HUES48 (cell line): ENCODE data around the gene CLTA.
"Not testable (repeated sequence)": the region's sequence is repeated elsewhere in the genome, so short reads cannot be mapped to it uniquely, and the experiment has no call there.

ENCODE experiments used
- H3K27ac ChIP-seq: one replicate; pipeline ENCODE4 v1.7.0; 2013; ENCODE audit warnings: low read depth, low read length, inconsistent platforms
- H3K27me3 ChIP-seq: 2 replicates; pipeline ENCODE4 v1.6.1; 2013; ENCODE audit warnings: mild to moderate bottlenecking, low read length; ENCODE audit not compliant: control insufficient read depth, insufficient read depth
- H3K36me3 ChIP-seq: 2 replicates; pipeline ENCODE4 v1.6.1; 2013; ENCODE audit warnings: low read length; ENCODE audit not compliant: control insufficient read depth, insufficient read depth
- H3K4me1 ChIP-seq: 2 replicates; pipeline ENCODE4 v1.6.1; 2013; ENCODE audit warnings: mild to moderate bottlenecking, low read length; ENCODE audit not compliant: control insufficient read depth, insufficient read depth
- H3K4me3 ChIP-seq: 2 replicates; pipeline ENCODE4 v1.5.1; 2013; ENCODE audit warnings: mild to moderate bottlenecking, low read depth, low read length
- H3K9ac ChIP-seq: 2 replicates; pipeline ENCODE4 v1.6.1; 2013; ENCODE audit warnings: mild to moderate bottlenecking, low read depth, low read length, moderate library complexity
- H3K9me3 ChIP-seq: 2 replicates; pipeline ENCODE4 v1.6.1; 2013; ENCODE audit warnings: low read length; ENCODE audit not compliant: control insufficient read depth, insufficient read depth

CLTA gene

DNA sequence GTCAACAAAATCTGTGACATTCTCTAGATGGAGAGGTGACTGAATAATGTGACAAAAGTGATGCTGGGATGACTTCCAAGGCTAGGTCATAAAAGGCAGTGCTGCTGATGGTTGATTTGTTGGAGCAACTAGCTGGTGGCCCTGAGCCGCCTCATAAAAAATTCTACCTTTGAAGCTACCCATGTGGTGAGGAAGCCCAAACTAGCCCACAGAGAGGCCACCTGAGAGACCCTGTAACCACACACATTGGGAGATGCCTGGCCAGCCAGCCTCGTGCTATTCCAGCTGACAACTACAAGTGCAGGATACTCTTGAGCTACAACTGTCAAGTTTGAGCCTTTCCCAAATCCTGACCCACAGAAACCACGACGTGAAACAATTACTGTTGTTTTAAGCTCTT is 22.7 kb downstream of the CLTA start:
- Histone ChIP-seq H3K4me1 (no peaks in the 10 kb centered on the region), H3K4me3 (no peak overlapping the region), H3K27me3 (no peaks in the 10 kb centered on the region), H3K27ac (no peak overlapping the region), H3K9ac (no peak overlapping the region), H3K9me3 (no peaks in the 10 kb centered on the region), H3K36me3 (peaks cover 92% of the 10 kb centered on the region)

DNA sequence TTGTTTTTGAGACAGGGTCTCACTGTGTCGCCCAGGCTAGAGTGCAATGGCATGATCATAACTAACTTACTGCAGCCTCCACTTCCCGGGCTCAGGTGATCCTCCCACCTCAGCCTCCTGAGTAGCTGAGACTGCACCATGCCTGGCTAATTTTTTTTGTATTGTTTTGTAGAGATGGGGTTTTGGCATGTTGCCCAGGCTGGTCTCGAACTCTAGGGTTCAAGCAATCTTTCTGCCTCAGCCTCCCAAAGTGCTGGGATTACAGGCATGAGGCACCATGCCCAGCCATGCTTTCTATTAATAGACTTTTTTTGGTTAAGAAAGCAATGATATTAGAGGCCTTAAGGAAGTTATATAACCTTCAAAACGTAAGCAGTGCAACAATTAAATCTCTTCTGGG is 23.3 kb downstream of the CLTA start:
- no peak overlapping the region for H3K27ac ChIP-seq
- peaks cover 92% of the 10 kb centered on the region for H3K36me3 ChIP-seq
- no peaks in the 10 kb centered on the region for H3K4me1 ChIP-seq
- H3K9me3 ChIP-seq: no peaks in the 10 kb centered on the region
- H3K4me3 ChIP-seq: no peak overlapping the region
- no peaks in the 10 kb centered on the region for H3K27me3 ChIP-seq
- no peak overlapping the region for H3K9ac ChIP-seq

DNA sequence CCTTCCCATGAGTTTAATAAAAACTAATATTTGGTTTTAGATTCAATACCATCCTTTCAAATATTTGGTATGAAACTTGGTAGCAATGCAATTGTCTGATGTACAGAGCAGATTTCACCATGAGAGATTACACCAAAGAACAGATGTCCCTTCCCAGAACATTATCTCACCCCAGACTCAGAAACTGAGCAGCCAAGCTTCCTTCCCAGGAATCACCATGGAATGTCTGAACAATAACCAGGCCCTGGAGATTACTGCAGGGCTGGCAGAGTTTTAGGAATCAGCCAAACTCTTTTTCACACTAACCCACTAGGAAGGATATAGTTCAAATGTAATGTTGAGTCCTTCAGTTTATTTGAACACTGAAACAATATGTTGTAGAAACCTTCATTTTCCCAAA is 23.9 kb downstream of the CLTA start:
- H3K9me3 ChIP-seq: no peaks in the 10 kb centered on the region

DNA sequence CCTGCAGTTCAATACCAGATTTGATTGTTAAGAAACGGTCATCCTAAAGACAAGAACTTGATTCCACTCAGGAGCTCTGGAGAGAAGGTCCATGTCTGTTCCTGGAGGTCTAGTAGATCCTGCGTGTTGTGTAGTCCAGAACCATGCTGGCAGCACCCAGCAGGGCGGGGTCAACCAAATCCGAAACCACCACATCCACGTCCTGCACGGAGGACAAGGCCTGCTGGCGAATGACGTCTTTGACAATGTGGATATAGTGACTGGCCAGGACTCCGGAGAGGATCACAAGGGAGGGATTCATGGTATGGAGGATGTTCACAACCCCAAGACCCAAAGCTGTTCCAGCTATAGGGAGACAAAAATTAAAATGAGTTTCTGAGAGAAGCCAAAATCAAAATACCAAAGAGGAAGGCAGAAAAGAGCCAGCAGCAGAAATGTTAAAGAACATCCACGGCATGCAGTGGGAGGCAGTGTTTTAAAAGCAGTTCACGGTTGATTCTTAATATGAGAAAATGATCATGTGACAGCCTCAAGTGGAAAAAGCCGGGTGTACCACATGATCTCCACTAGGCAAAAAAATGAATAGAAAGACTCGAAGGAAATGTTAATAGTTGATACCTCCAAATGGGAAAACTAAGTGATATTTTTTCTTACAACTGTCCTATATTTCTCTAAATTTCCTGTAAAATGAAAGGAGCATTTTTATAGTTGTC is 26.7 kb downstream of the CLTA start:
- H3K27ac ChIP-seq: no peak overlapping the region
- no peak overlapping the region for H3K4me3 ChIP-seq
- H3K36me3 ChIP-seq: peaks cover 84% of the 10 kb centered on the region
- H3K27me3 ChIP-seq: no peaks in the 10 kb centered on the region
- no peak overlapping the region for H3K9ac ChIP-seq
- H3K4me1 ChIP-seq: no peaks in the 10 kb centered on the region
- peaks cover under 1% of the 10 kb centered on the region; the same call in 1 of the 2 replicates for H3K9me3 ChIP-seq

More for the DNA sequence above, 23.9 kb downstream of the CLTA start:
- Histone ChIP-seq H3K36me3 (peaks cover 92% of the 10 kb centered on the region), H3K4me3 (no peak overlapping the region), H3K27me3 (no peaks in the 10 kb centered on the region), H3K27ac (no peak overlapping the region), H3K4me1 (no peaks in the 10 kb centered on the region), H3K9ac (no peak overlapping the region)

DNA sequence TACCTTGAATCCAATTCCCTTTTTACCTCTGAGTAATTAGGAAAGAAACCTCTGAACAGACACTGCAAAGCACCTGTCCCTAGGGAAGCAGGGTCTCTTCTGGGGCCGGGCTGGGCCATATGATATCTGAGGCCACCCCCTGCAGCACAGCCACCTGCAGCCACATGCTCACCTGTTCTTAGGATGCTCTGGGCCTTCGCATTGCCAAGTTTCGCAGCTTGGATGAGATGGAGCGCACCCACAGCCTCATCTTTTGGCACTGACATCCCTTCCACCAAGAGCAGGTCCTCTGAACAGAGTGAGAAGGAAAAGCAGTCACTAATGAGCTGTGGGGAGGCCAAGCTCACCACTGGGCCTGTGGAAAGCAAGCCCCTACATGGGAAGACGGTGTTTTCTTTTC is 27.3 kb downstream of the CLTA start:
- Histone ChIP-seq H3K4me1 (no peaks in the 10 kb centered on the region), H3K27ac (no peak overlapping the region), H3K9me3 (peaks cover 3% of the 10 kb centered on the region; the same call in 1 of the 2 replicates), H3K36me3 (peaks cover 84% of the 10 kb centered on the region), H3K4me3 (no peak overlapping the region), H3K9ac (no peak overlapping the region), H3K27me3 (no peaks in the 10 kb centered on the region)

DNA sequence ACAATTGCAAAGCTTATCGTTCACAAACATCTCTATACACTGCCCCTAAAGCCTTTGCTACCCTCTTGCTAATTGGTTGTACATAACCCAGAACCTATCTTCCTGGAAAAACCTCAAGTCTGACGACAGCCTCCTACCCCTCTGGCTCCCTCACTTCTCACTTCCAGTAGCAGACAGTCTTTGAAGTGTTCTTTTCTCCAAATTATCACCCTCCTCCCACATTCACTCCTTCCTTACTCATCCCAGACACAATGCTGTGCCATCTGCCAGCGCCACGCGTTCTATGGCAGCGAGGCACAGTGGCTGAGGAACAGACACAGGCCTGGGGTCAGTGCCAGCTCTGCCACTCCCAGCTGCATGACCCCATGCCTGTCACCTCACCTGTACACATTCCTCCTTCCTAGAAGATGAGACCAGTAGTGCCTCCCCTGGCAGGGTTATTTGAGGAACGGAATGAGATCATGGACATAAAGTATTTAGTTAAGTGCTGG is 27.7 kb downstream of the CLTA start:
- Histone ChIP-seq H3K36me3 (peaks cover 84% of the 10 kb centered on the region), H3K9ac (no peak overlapping the region), H3K27me3 (no peaks in the 10 kb centered on the region), H3K4me1 (no peaks in the 10 kb centered on the region), H3K9me3 (peaks cover 3% of the 10 kb centered on the region; the same call in 1 of the 2 replicates), H3K27ac (no peak overlapping the region), H3K4me3 (no peak overlapping the region)

DNA sequence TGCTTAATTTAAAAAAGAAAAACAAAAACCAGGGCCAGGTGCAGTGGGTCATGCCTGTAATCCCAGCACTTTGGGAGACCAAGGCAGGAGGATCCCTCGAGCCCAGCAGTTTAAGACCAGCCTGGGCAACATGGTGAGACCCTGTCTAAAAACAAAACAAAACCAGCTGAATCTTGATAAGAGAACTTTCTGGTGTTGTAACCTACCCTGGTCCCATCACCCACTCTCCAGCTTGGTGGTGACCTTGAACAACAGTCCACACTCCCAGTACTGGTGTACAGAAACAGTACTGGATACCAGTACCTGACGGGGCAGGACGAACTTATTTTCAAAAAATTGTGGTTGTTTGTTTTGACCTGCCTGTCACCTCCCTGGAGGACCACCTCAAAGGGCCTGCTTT is 30.9 kb downstream of the CLTA start:
- H3K9ac ChIP-seq: no peak overlapping the region
- peaks cover 64% of the 10 kb centered on the region for H3K36me3 ChIP-seq
- peaks cover 3% of the 10 kb centered on the region; the same call in 1 of the 2 replicates for H3K9me3 ChIP-seq
- H3K27me3 ChIP-seq: no peaks in the 10 kb centered on the region
- no peak overlapping the region for H3K4me3 ChIP-seq
- no peaks in the 10 kb centered on the region for H3K4me1 ChIP-seq
- no peak overlapping the region for H3K27ac ChIP-seq

DNA sequence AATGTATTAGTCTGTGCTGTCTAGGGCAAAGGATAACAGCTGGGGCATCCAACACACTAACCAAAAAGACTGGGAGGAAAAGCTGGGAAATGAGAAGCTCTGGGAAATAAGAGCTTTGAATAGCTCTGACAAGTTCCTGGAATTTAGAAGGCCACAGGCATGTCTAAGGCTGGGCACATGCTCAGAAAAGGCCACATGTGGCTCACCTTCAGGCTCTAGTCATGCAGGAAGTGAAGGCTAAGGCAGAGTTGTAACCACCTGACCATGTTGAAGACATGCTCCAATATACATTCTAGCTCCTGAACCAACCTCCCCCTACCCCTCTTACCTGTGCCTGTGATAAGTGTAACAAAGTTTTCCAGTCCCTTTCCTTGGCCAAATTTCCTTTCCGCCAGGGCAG is 31.7 kb downstream of the CLTA start:
- no peak overlapping the region for H3K27ac ChIP-seq
- H3K27me3 ChIP-seq: no peaks in the 10 kb centered on the region
- H3K9me3 ChIP-seq: peaks cover 3% of the 10 kb centered on the region; the same call in 1 of the 2 replicates
- peaks cover 64% of the 10 kb centered on the region for H3K36me3 ChIP-seq
- no peak overlapping the region for H3K9ac ChIP-seq
- H3K4me3 ChIP-seq: no peak overlapping the region
- no peaks in the 10 kb centered on the region for H3K4me1 ChIP-seq

DNA sequence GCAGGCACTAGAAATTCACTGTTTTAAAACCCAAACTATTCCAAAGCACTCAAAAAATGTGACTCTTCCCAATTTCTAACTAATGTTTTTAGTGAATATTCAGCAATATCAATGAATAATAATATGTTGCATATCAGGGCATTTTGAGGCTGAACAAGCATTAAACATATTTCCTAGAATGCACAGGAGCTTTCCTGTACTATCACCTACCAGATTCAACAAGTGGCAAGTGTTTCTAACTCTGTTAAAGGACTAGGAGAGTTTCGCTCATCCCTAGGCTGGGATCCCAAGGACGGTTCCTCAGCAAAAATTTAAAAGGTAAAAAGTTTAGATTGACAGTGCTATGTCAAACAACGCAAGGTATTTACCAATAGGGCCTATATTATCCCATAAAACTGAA is 46.5 kb downstream of the CLTA start:
- Histone ChIP-seq H3K27ac (no peak overlapping the region), H3K27me3 (no peaks in the 10 kb centered on the region), H3K4me1 (no peaks in the 10 kb centered on the region), H3K9me3 (no peaks in the 10 kb centered on the region), H3K36me3 (peaks cover 11% of the 10 kb centered on the region), H3K4me3 (no peak overlapping the region), H3K9ac (no peak overlapping the region)

DNA sequence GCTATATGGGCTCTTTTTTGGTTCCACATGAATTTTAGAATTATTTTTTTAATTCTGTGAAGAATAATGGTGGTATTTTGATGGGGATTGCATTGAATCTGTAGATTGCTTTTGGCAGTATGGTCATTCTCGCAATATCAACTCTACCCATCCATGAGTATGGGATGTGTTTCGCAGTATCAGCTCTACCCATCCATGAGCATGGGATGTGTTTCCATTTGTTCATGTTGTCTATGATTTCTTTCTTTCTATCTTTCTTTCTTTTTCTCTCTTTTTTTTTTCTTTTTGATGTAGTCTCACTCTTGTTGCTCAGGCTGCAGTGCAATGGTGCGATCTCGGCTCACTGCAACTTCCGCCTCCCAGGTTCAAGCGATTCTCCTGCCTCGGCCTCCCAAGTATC is 48.5 kb downstream of the CLTA start:
- not testable (repeated sequence) for H3K4me1 ChIP-seq, H3K9me3 ChIP-seq, H3K9ac ChIP-seq, H3K4me3 ChIP-seq, H3K27ac ChIP-seq, H3K27me3 ChIP-seq
- H3K36me3 ChIP-seq: peaks cover 11% of the 10 kb centered on the region

DNA sequence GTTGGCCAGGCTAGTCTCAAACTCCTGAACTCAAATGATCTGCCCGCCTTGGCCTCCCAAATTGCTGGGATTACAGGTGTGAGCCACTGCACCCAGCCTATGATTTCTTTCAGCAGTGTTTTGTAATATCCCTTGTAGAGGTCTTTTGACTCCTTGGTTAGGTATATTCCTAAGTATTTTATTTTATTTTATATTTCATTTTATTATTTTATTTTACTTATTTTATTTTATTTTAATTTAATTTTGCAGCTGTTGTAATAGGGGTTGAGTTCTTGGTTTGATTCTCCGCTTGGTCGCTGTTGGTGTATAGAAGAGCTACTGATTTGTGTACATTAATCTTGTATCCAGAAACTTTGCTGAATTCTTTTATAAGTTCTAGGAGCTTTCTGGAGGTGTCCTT is 49.0 kb downstream of the CLTA start:
- H3K36me3 ChIP-seq: peaks cover 11% of the 10 kb centered on the region
- not testable (repeated sequence) for H3K4me1 ChIP-seq, H3K9me3 ChIP-seq, H3K4me3 ChIP-seq, H3K27me3 ChIP-seq, H3K27ac ChIP-seq, H3K9ac ChIP-seq
